ENCODE results near the gene NAXD.

The NAXD gene

GRCh38 chr13:110683921-110684320 lies 68.6 kb downstream of the NAXD start:
- H3K4me3 ChIP-seq (ENCODE audit: low read length) = no peak overlapping the region
- no peak for DNase-seq (ENCODE audit: low read depth)
- TF ChIP-seq, protein P1, sequence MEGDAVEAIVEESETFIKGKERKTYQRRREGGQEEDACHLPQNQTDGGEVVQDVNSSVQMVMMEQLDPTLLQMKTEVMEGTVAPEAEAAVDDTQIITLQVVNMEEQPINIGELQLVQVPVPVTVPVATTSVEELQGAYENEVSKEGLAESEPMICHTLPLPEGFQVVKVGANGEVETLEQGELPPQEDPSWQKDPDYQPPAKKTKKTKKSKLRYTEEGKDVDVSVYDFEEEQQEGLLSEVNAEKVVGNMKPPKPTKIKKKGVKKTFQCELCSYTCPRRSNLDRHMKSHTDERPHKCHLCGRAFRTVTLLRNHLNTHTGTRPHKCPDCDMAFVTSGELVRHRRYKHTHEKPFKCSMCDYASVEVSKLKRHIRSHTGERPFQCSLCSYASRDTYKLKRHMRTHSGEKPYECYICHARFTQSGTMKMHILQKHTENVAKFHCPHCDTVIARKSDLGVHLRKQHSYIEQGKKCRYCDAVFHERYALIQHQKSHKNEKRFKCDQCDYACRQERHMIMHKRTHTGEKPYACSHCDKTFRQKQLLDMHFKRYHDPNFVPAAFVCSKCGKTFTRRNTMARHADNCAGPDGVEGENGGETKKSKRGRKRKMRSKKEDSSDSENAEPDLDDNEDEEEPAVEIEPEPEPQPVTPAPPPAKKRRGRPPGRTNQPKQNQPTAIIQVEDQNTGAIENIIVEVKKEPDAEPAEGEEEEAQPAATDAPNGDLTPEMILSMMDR (conservative IDR thresholded peaks at IDR 0.05; ENCODE audit: low read depth, low read length) = no peak

DNA sequence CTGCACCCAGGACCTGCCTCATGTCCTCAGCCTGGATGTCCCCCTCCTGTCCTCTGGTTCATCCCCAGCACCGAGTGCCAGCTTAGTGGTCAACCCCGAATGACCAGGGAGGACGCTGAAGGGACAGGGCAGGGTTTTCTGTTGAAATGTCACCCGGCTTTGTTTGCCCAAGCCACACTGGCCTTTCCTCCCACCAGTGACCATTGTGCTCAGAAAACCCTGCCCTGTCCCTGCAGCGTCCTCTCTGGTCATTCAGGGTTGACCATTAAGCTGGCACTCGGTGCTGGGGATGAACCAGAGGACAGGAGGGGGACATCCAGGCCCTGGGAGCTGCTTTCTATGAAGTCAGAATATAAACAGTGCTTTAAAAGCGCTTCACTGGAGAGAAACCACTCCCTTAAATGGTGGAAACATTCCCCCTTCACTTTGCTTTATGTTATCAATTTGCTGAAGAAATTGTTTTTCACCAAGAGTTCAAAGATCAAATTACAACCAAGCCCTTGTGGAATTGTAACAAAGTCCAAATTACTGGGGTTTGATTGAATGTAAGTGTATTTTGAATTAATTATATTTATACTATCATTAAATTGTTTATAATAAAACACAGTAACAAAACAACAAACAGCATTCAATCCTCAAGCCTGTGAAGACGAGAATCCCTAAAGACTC lies 69.2 kb downstream of the NAXD start:
- TF ChIP-seq, protein P1 (conservative IDR thresholded peaks at IDR 0.05; ENCODE audit: low read depth, low read length) = no peak
- no peak for DNase-seq (ENCODE audit: low read depth)
- no peak overlapping the region for H3K4me3 ChIP-seq (ENCODE audit: low read length)

GRCh38 chr13:110685305-110686020 lies 70.1 kb downstream of the NAXD start:
- TF ChIP-seq, protein P1 (conservative IDR thresholded peaks at IDR 0.05; ENCODE audit: low read depth, low read length) = no peak
- H3K4me3 ChIP-seq (ENCODE audit: low read length) = no peak overlapping the region
- no peak for DNase-seq (ENCODE audit: low read depth)

DNA sequence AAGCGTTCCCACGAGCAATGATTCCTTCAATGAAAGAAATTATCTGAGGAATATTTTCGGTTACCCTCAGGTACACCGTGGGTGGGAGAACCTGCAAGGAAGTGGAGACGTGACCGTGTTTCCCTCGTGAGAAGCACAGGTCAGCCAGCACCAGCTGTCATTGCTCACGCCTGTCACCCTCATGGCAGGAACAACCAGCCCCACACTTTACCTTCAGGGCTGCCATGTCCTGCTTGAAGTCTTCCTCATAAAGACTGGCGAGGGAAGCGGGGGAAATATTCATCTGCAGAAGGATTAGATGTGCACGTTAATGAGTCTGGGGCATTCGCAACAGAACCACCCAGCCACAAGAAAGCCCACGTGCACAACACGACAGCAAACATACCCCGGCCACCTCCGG lies 72.4 kb downstream of the NAXD start:
- DNase-seq (ENCODE audit: low read depth) = no peak
- H3K4me3 ChIP-seq (ENCODE audit: low read length) = no peak overlapping the region
- TF ChIP-seq, protein P1 (conservative IDR thresholded peaks at IDR 0.05; ENCODE audit: low read depth, low read length) = no peak

GRCh38 chr13:110689041-110689440 lies 73.7 kb downstream of the NAXD start:
- DNase-seq (ENCODE audit: low read depth) = no peak
- H3K4me3 ChIP-seq (ENCODE audit: low read length) = no peak overlapping the region
- TF ChIP-seq, protein P1 (conservative IDR thresholded peaks at IDR 0.05; ENCODE audit: low read depth, low read length) = no peak

Data from retinal pigment epithelial cell (primary cell).